ENCODE data around the gene ATP2C2.

Gene ATP2C2

GRCh38 chr16:84414789-84415326, 46.5 kb downstream of the ATP2C2 start:
- no peak overlapping the region for H4K91ac ChIP-seq (ENCODE audit: low read length)
- H3K27me3 ChIP-seq (ENCODE audit: control insufficient read depth in 1 of 2, insufficient read depth in 1 of 2, low read length in 2 of 2) = peaks cover 41 to 69% of the 10 kb centered on the region in 2 experiments
- no peaks in the 10 kb centered on the region for H3K79me1 ChIP-seq (replicated peaks; ENCODE audit: low read length, poor library complexity, severe bottlenecking)
- no peak overlapping the region for H3K14ac ChIP-seq (ENCODE audit: low read length in 2 of 2)
- H3K36me3 ChIP-seq (ENCODE audit: control insufficient read depth in 1 of 2, insufficient read depth in 2 of 2, low read depth in 1 of 2, low read length in 2 of 2) = no peaks in the 10 kb centered on the region
- H2AK5ac ChIP-seq (ENCODE audit: low read length, severe bottlenecking) = no peak overlapping the region
- H2BK120ac ChIP-seq (ENCODE audit: low read depth, low read length) = no peak overlapping the region
- no peak overlapping the region for H2BK5ac ChIP-seq (ENCODE audit: low read depth, low read length, poor library complexity, severe bottlenecking)
- H2AFZ ChIP-seq (ENCODE audit: low read depth, low read length) = no peak overlapping the region
- no peak overlapping the region for H3K27ac ChIP-seq (ENCODE audit: low read length, poor library complexity, severe bottlenecking)
- H3K9ac ChIP-seq (ENCODE audit: low read length) = no peak overlapping the region
- no peaks in the 10 kb centered on the region for H3K4me1 ChIP-seq (ENCODE audit: control insufficient read depth, insufficient read depth, low read depth, low read length)
- no peak overlapping the region for H3K4ac ChIP-seq (ENCODE audit: low read depth in 1 of 2, low read length in 2 of 2)
- 67% methylated on average over 11 of the region's 12 CpGs for WGBS
- peaks cover 2% of the 10 kb centered on the region for H3K9me3 ChIP-seq (ENCODE audit: control insufficient read depth, low read length)
- H3K23ac ChIP-seq (ENCODE audit: low read length in 2 of 2) = no peak overlapping the region
- no peak overlapping the region for H3K4me3 ChIP-seq (ENCODE audit: insufficient read depth in 1 of 2, low read depth in 1 of 2, low read length in 2 of 2)
- DNase-seq = no peak
- H2BK15ac ChIP-seq (ENCODE audit: low read depth, poor library complexity, severe bottlenecking) = no peak overlapping the region
- no peak overlapping the region for H4K8ac ChIP-seq (ENCODE audit: low read length)
- no peak overlapping the region for H3K4me2 ChIP-seq (ENCODE audit: low read length, poor library complexity, severe bottlenecking)
- no peak overlapping the region for H2BK12ac ChIP-seq (ENCODE audit: low read length in 2 of 2)
- H3K18ac ChIP-seq (ENCODE audit: low read depth in 1 of 2, low read length in 2 of 2) = no peak overlapping the region

DNA sequence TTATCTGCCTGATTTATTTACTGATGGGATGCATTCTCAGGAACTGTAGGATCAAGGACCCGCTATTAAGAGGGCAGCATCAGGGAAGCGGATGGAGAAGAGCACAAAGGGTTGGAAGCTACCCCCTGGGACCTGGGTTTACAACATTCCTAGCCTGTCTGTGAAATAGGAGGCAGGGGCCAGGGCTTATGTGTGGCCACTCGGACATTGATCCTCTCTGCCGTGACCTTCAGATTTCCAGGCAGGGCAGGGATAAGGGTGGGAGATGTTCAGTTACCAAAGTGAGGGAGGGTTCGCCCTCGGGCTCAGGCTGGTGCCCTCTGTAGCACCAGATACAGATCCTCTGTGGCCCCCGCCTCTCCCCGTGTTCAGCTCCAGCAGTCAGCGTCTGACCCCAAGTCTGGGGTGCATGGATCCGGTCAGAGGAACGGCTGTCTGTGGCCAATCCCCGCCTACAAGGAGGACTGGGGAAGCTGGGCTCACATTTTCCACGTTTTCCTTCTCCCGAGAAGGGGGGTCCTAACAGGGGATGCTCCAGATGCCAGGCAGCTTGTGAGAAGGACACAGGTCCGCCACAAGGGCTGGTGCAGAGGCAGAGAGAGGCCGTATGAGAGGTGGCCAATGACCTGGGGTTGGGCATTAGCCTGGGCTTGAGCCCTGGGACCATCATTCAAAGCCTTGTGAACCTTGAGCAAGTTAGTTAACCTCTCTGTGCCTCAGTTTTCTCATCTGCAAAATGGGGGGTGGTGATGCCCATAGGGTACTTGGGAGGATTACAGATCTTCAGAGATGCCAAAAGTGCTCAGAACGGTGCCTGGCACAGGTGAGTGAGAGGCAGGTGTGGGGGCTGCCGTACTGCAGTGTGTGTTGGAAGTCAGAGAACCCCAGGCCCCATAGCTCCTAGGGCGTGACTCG, 48.3 kb downstream of the ATP2C2 start:
- H3K4ac ChIP-seq (ENCODE audit: low read depth in 1 of 2, low read length in 2 of 2) = no peak overlapping the region
- H3K27me3 ChIP-seq (ENCODE audit: control insufficient read depth in 1 of 2, insufficient read depth in 1 of 2, low read length in 2 of 2) = peaks cover 37 to 64% of the 10 kb centered on the region in 2 experiments
- H3K4me3 ChIP-seq (ENCODE audit: insufficient read depth in 1 of 2, low read depth in 1 of 2, low read length in 2 of 2) = no peak overlapping the region
- H3K4me1 ChIP-seq (ENCODE audit: control insufficient read depth, insufficient read depth, low read depth, low read length) = no peaks in the 10 kb centered on the region
- no peak overlapping the region for H3K18ac ChIP-seq (ENCODE audit: low read depth in 1 of 2, low read length in 2 of 2)
- H2AFZ ChIP-seq (ENCODE audit: low read depth, low read length) = no peak overlapping the region
- peaks cover 2% of the 10 kb centered on the region for H3K9me3 ChIP-seq (ENCODE audit: control insufficient read depth, low read length)
- no peak overlapping the region for H4K8ac ChIP-seq (ENCODE audit: low read length)
- no peak overlapping the region for H3K9ac ChIP-seq (ENCODE audit: low read length)
- H2AK5ac ChIP-seq (ENCODE audit: low read length, severe bottlenecking) = no peak overlapping the region
- no peak overlapping the region for H3K4me2 ChIP-seq (ENCODE audit: low read length, poor library complexity, severe bottlenecking)
- no peak overlapping the region for H3K27ac ChIP-seq (ENCODE audit: low read length, poor library complexity, severe bottlenecking)
- no peaks in the 10 kb centered on the region for H3K79me1 ChIP-seq (replicated peaks; ENCODE audit: low read length, poor library complexity, severe bottlenecking)
- no peak overlapping the region for H4K91ac ChIP-seq (ENCODE audit: low read length)
- no peak overlapping the region for H2BK5ac ChIP-seq (ENCODE audit: low read depth, low read length, poor library complexity, severe bottlenecking)
- no peaks in the 10 kb centered on the region for H3K36me3 ChIP-seq (ENCODE audit: control insufficient read depth in 1 of 2, insufficient read depth in 2 of 2, low read depth in 1 of 2, low read length in 2 of 2)
- no peak overlapping the region for H3K23ac ChIP-seq (ENCODE audit: low read length in 2 of 2)
- no peak overlapping the region for H2BK120ac ChIP-seq (ENCODE audit: low read depth, low read length)
- 73% methylated on average over 20 of the region's 20 CpGs for WGBS
- no peak overlapping the region for H3K14ac ChIP-seq (ENCODE audit: low read length in 2 of 2)
- no peak for DNase-seq
- no peak overlapping the region for H2BK12ac ChIP-seq (ENCODE audit: low read length in 2 of 2)
- H2BK15ac ChIP-seq (ENCODE audit: low read depth, poor library complexity, severe bottlenecking) = no peak overlapping the region

- Histone ChIP-seq H3K23ac (ENCODE audit: low read length in 2 of 2) (no peak overlapping the region), H3K27ac (ENCODE audit: low read length, poor library complexity, severe bottlenecking) (no peak overlapping the region), H2BK15ac (ENCODE audit: low read depth, poor library complexity, severe bottlenecking) (no peak overlapping the region), H3K18ac (ENCODE audit: low read depth in 1 of 2, low read length in 2 of 2) (no peak overlapping the region), H3K4me3 (ENCODE audit: insufficient read depth in 1 of 2, low read depth in 1 of 2, low read length in 2 of 2) (no peak overlapping the region), H3K27me3 (ENCODE audit: control insufficient read depth in 1 of 2, insufficient read depth in 1 of 2, low read length in 2 of 2) (peaks cover 36 to 70% of the 10 kb centered on the region in 2 experiments), H3K4me2 (ENCODE audit: low read length, poor library complexity, severe bottlenecking) (no peak overlapping the region), H4K8ac (ENCODE audit: low read length) (no peak overlapping the region), H3K9me3 (ENCODE audit: control insufficient read depth, low read length) (peaks cover 5% of the 10 kb centered on the region), H2BK5ac (ENCODE audit: low read depth, low read length, poor library complexity, severe bottlenecking) (no peak overlapping the region), H3K4ac (ENCODE audit: low read depth in 1 of 2, low read length in 2 of 2) (no peak overlapping the region), H3K79me1 (replicated peaks; ENCODE audit: low read length, poor library complexity, severe bottlenecking) (no peaks in the 10 kb centered on the region), H3K36me3 (ENCODE audit: control insufficient read depth in 1 of 2, insufficient read depth in 2 of 2, low read depth in 1 of 2, low read length in 2 of 2) (no peaks in the 10 kb centered on the region), H2AK5ac (ENCODE audit: low read length, severe bottlenecking) (no peak overlapping the region), H4K91ac (ENCODE audit: low read length) (peak overlapping the region; percentile 21), H3K14ac (ENCODE audit: low read length in 2 of 2) (peak overlapping the region in 1 of 2 experiments; percentile 45), H2BK120ac (ENCODE audit: low read depth, low read length) (no peak overlapping the region), H2AFZ (ENCODE audit: low read depth, low read length) (no peak overlapping the region), H3K9ac (ENCODE audit: low read length) (no peak overlapping the region), H2BK12ac (ENCODE audit: low read length in 2 of 2) (no peak overlapping the region), H3K4me1 (ENCODE audit: control insufficient read depth, insufficient read depth, low read depth, low read length) (no peaks in the 10 kb centered on the region)
- 90% methylated on average over 25 of the region's 25 CpGs for WGBS
- DNase-seq = no peak
These were observed 49.9 kb downstream of the ATP2C2 start for GRCh38 chr16:84418056-84418849.

GRCh38 chr16:84419730-84420129, 51.4 kb downstream of the ATP2C2 start:
- H2BK120ac ChIP-seq (ENCODE audit: low read depth, low read length) = no peak overlapping the region
- H3K36me3 ChIP-seq (ENCODE audit: control insufficient read depth in 1 of 2, insufficient read depth in 2 of 2, low read depth in 1 of 2, low read length in 2 of 2) = no peaks in the 10 kb centered on the region
- no peak overlapping the region for H2AK5ac ChIP-seq (ENCODE audit: low read length, severe bottlenecking)
- H3K27ac ChIP-seq (ENCODE audit: low read length, poor library complexity, severe bottlenecking) = no peak overlapping the region
- H3K4me2 ChIP-seq (ENCODE audit: low read length, poor library complexity, severe bottlenecking) = no peak overlapping the region
- H2AFZ ChIP-seq (ENCODE audit: low read depth, low read length) = no peak overlapping the region
- H3K23ac ChIP-seq (ENCODE audit: low read length in 2 of 2) = no peak overlapping the region
- no peak overlapping the region for H2BK12ac ChIP-seq (ENCODE audit: low read length in 2 of 2)
- no peak overlapping the region for H2BK15ac ChIP-seq (ENCODE audit: low read depth, poor library complexity, severe bottlenecking)
- no peaks in the 10 kb centered on the region for H3K4me1 ChIP-seq (ENCODE audit: control insufficient read depth, insufficient read depth, low read depth, low read length)
- no peak overlapping the region for H3K14ac ChIP-seq (ENCODE audit: low read length in 2 of 2)
- no peak overlapping the region for H4K91ac ChIP-seq (ENCODE audit: low read length)
- peaks cover 23 to 59% of the 10 kb centered on the region in 2 experiments for H3K27me3 ChIP-seq (ENCODE audit: control insufficient read depth in 1 of 2, insufficient read depth in 1 of 2, low read length in 2 of 2)
- H2BK5ac ChIP-seq (ENCODE audit: low read depth, low read length, poor library complexity, severe bottlenecking) = no peak overlapping the region
- no peaks in the 10 kb centered on the region for H3K79me1 ChIP-seq (replicated peaks; ENCODE audit: low read length, poor library complexity, severe bottlenecking)
- H3K4ac ChIP-seq (ENCODE audit: low read depth in 1 of 2, low read length in 2 of 2) = no peak overlapping the region
- DNase-seq = no peak
- H3K18ac ChIP-seq (ENCODE audit: low read depth in 1 of 2, low read length in 2 of 2) = no peak overlapping the region
- no peak overlapping the region for H3K4me3 ChIP-seq (ENCODE audit: insufficient read depth in 1 of 2, low read depth in 1 of 2, low read length in 2 of 2)
- peaks cover 9% of the 10 kb centered on the region for H3K9me3 ChIP-seq (ENCODE audit: control insufficient read depth, low read length)
- no peak overlapping the region for H4K8ac ChIP-seq (ENCODE audit: low read length)
- 94% methylated on average over 8 of the region's 8 CpGs for WGBS
- no peak overlapping the region for H3K9ac ChIP-seq (ENCODE audit: low read length)
